ENCODE data around the gene NEIL3.

The NEIL3 gene

GRCh38 chr4:177375372-177375771 is 65.7 kb downstream of the NEIL3 start:
- H3K36me3 ChIP-seq (ENCODE audit: insufficient read depth, low read length): no peaks in the 10 kb centered on the region
- no peak for DNase-seq
- no peaks in the 10 kb centered on the region for H4K20me1 ChIP-seq (ENCODE audit: insufficient read depth, low read length)
- H2AFZ ChIP-seq (ENCODE audit: low read depth, low read length): no peak overlapping the region
- no peaks in the 10 kb centered on the region for H3K9me3 ChIP-seq (ENCODE audit: insufficient read depth, low read length, severe bottlenecking)
- H3K4me2 ChIP-seq (ENCODE audit: insufficient read depth, low read length): no peak overlapping the region
- H3K27ac ChIP-seq (ENCODE audit: low read length): no peak overlapping the region
- H3K4me1 ChIP-seq (ENCODE audit: insufficient read depth, low read length): no peaks in the 10 kb centered on the region
- ATAC-seq (ENCODE audit: insufficient read depth, low read depth): no peak
- H3K79me2 ChIP-seq (ENCODE audit: insufficient read depth, low read length): no peaks in the 10 kb centered on the region
- TF ChIP-seq, protein P1, sequence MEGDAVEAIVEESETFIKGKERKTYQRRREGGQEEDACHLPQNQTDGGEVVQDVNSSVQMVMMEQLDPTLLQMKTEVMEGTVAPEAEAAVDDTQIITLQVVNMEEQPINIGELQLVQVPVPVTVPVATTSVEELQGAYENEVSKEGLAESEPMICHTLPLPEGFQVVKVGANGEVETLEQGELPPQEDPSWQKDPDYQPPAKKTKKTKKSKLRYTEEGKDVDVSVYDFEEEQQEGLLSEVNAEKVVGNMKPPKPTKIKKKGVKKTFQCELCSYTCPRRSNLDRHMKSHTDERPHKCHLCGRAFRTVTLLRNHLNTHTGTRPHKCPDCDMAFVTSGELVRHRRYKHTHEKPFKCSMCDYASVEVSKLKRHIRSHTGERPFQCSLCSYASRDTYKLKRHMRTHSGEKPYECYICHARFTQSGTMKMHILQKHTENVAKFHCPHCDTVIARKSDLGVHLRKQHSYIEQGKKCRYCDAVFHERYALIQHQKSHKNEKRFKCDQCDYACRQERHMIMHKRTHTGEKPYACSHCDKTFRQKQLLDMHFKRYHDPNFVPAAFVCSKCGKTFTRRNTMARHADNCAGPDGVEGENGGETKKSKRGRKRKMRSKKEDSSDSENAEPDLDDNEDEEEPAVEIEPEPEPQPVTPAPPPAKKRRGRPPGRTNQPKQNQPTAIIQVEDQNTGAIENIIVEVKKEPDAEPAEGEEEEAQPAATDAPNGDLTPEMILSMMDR (IDR thresholded peaks at IDR 0.05; ENCODE audit: borderline replicate concordance, extremely low read depth, low read length, poor library complexity, severe bottlenecking): no peak
- no peak for TF ChIP-seq EZH2 (IDR thresholded peaks at IDR 0.05; ENCODE audit: borderline replicate concordance, low read depth, low read length, severe bottlenecking)
- H3K27me3 ChIP-seq (ENCODE audit: insufficient read depth, low read length, poor library complexity): no peaks in the 10 kb centered on the region
- H3K4me3 ChIP-seq (ENCODE audit: low read depth in 1 of 2, low read length in 2 of 2): no peak overlapping the region
- H3K9ac ChIP-seq (ENCODE audit: low read depth, low read length): no peak overlapping the region

GRCh38 chr4:177376024-177376423 is 66.3 kb downstream of the NEIL3 start:
- TF ChIP-seq, protein P1 (IDR thresholded peaks at IDR 0.05; ENCODE audit: borderline replicate concordance, extremely low read depth, low read length, poor library complexity, severe bottlenecking): no peak
- no peak for TF ChIP-seq EZH2 (IDR thresholded peaks at IDR 0.05; ENCODE audit: borderline replicate concordance, low read depth, low read length, severe bottlenecking)
- H2AFZ ChIP-seq (ENCODE audit: low read depth, low read length): no peak overlapping the region
- no peaks in the 10 kb centered on the region for H4K20me1 ChIP-seq (ENCODE audit: insufficient read depth, low read length)
- H3K4me1 ChIP-seq (ENCODE audit: insufficient read depth, low read length): no peaks in the 10 kb centered on the region
- no peaks in the 10 kb centered on the region for H3K36me3 ChIP-seq (ENCODE audit: insufficient read depth, low read length)
- H3K9ac ChIP-seq (ENCODE audit: low read depth, low read length): no peak overlapping the region
- H3K79me2 ChIP-seq (ENCODE audit: insufficient read depth, low read length): no peaks in the 10 kb centered on the region
- no peak for DNase-seq
- H3K27me3 ChIP-seq (ENCODE audit: insufficient read depth, low read length, poor library complexity): no peaks in the 10 kb centered on the region
- no peaks in the 10 kb centered on the region for H3K9me3 ChIP-seq (ENCODE audit: insufficient read depth, low read length, severe bottlenecking)
- no peak for ATAC-seq (ENCODE audit: insufficient read depth, low read depth)
- H3K4me2 ChIP-seq (ENCODE audit: insufficient read depth, low read length): no peak overlapping the region
- H3K27ac ChIP-seq (ENCODE audit: low read length): no peak overlapping the region
- no peak overlapping the region for H3K4me3 ChIP-seq (ENCODE audit: low read depth in 1 of 2, low read length in 2 of 2)

DNA sequence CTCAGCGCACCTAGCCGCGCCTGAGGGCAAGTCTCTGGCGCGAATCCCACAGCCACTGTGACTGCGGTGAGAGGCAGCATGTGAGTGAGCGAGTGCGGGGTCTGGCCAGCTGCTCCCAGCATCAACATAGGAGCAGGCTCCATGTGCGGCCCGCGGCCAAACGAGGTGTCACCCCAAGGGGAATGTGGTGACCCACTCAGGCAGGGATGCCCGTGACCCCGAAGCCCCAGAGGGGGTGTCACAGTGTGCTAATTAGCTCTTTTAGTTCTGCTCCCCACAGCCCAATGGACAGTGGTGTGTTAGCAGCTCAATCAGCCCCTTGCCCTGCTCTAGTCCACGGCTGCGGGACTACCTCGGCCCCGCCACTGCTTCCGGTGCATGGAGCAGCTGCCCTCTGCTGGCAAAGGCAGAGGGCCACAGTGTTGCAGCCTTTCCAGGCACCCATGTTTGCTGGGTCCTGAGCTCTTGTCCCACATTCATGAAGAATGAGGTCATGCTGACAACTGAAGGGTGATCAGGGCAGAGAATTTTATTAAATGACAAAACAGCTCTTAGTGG is 71.1 kb downstream of the NEIL3 start:
- Histone ChIP-seq H3K9ac (ENCODE audit: low read depth, low read length) (no peak overlapping the region), H3K4me2 (ENCODE audit: insufficient read depth, low read length) (no peak overlapping the region), H2AFZ (ENCODE audit: low read depth, low read length) (no peak overlapping the region), H3K4me1 (ENCODE audit: insufficient read depth, low read length) (peaks cover 8% of the 10 kb centered on the region), H3K4me3 (ENCODE audit: low read depth in 1 of 2, low read length in 2 of 2) (no peak overlapping the region), H3K27ac (ENCODE audit: low read length) (no peak overlapping the region), H3K27me3 (ENCODE audit: insufficient read depth, low read length, poor library complexity) (no peaks in the 10 kb centered on the region), H4K20me1 (ENCODE audit: insufficient read depth, low read length) (no peaks in the 10 kb centered on the region), H3K79me2 (ENCODE audit: insufficient read depth, low read length) (no peaks in the 10 kb centered on the region), H3K9me3 (ENCODE audit: insufficient read depth, low read length, severe bottlenecking) (no peaks in the 10 kb centered on the region), H3K36me3 (ENCODE audit: insufficient read depth, low read length) (no peaks in the 10 kb centered on the region)
- DNase-seq (no peak), ATAC-seq (ENCODE audit: insufficient read depth, low read depth) (peak; percentile 33; the same call in 1 of the 3 replicates)
- TF ChIP-seq EZH2 (IDR thresholded peaks at IDR 0.05; ENCODE audit: borderline replicate concordance, low read depth, low read length, severe bottlenecking): no peak
- TF ChIP-seq, protein P1 (IDR thresholded peaks at IDR 0.05; ENCODE audit: borderline replicate concordance, extremely low read depth, low read length, poor library complexity, severe bottlenecking): peak; percentile 46

Data from DND-41 (cell line).